Measurements from ENCODE around the gene ELL.

Gene ELL

GRCh38 chr19:18532168-18532890, 10.5 kb upstream of the ELL start:
- Histone ChIP-seq H4K20me1 (ENCODE audit: insufficient read depth, low read length) (peaks cover 5% of the 10 kb centered on the region; the same call in 1 of the 2 replicates), H3K9ac (ENCODE audit: low read length) (no peak overlapping the region), H3K36me3 (replicated peaks; ENCODE audit: low read depth, low read length) (peaks cover 38% of the 10 kb centered on the region), H3K4me1 (ENCODE audit: low read length) (no peaks in the 10 kb centered on the region), H3K27me3 (ENCODE audit: low read depth, low read length) (no peaks in the 10 kb centered on the region), H2AFZ (ENCODE audit: low read depth, low read length) (no peak overlapping the region), H3K9me3 (ENCODE audit: insufficient read depth, low read length) (no peaks in the 10 kb centered on the region), H3K4me3 (ENCODE audit: low read length) (no peak overlapping the region), H3K79me2 (ENCODE audit: low read length) (no peaks in the 10 kb centered on the region), H3K4me2 (ENCODE audit: low read length) (no peak overlapping the region), H3K27ac (ENCODE audit: low read length) (no peak overlapping the region)
- TF ChIP-seq EZH2phosphoT487 (IDR thresholded peaks at IDR 0.05; ENCODE audit: low read depth) (no peak), CTCF (IDR thresholded peaks at IDR 0.05; ENCODE audit: low read depth, low read length) (no peak)

- TF ChIP-seq EZH2phosphoT487 (IDR thresholded peaks at IDR 0.05; ENCODE audit: low read depth): no peak
- TF ChIP-seq CTCF (IDR thresholded peaks at IDR 0.05; ENCODE audit: low read depth, low read length): no peak
- no peaks in the 10 kb centered on the region for H3K27me3 ChIP-seq (ENCODE audit: low read depth, low read length)
- H4K20me1 ChIP-seq (ENCODE audit: insufficient read depth, low read length): peaks cover 5% of the 10 kb centered on the region; the same call in 1 of the 2 replicates
- H3K4me2 ChIP-seq (ENCODE audit: low read length): no peak overlapping the region
- no peak overlapping the region for H3K9ac ChIP-seq (ENCODE audit: low read length)
- H3K79me2 ChIP-seq (ENCODE audit: low read length): no peaks in the 10 kb centered on the region
- H3K27ac ChIP-seq (ENCODE audit: low read length): no peak overlapping the region
- H3K36me3 ChIP-seq (replicated peaks; ENCODE audit: low read depth, low read length): peaks cover 31% of the 10 kb centered on the region
- H3K4me1 ChIP-seq (ENCODE audit: low read length): no peaks in the 10 kb centered on the region
- no peak overlapping the region for H3K4me3 ChIP-seq (ENCODE audit: low read length)
- no peak overlapping the region for H2AFZ ChIP-seq (ENCODE audit: low read depth, low read length)
- no peaks in the 10 kb centered on the region for H3K9me3 ChIP-seq (ENCODE audit: insufficient read depth, low read length)
Observed at GRCh38 chr19:18531485-18531884, 9.6 kb upstream of the ELL start.

- no peaks in the 10 kb centered on the region for H3K9me3 ChIP-seq (ENCODE audit: insufficient read depth, low read length)
- peaks cover 5% of the 10 kb centered on the region; the same call in 1 of the 2 replicates for H4K20me1 ChIP-seq (ENCODE audit: insufficient read depth, low read length)
- H3K4me2 ChIP-seq (ENCODE audit: low read length): no peak overlapping the region
- peaks cover 19% of the 10 kb centered on the region for H3K36me3 ChIP-seq (replicated peaks; ENCODE audit: low read depth, low read length)
- H3K27ac ChIP-seq (ENCODE audit: low read length): no peak overlapping the region
- no peaks in the 10 kb centered on the region for H3K79me2 ChIP-seq (ENCODE audit: low read length)
- no peak overlapping the region for H2AFZ ChIP-seq (ENCODE audit: low read depth, low read length)
- H3K9ac ChIP-seq (ENCODE audit: low read length): no peak overlapping the region
- TF ChIP-seq CTCF (IDR thresholded peaks at IDR 0.05; ENCODE audit: low read depth, low read length): no peak
- TF ChIP-seq EZH2phosphoT487 (IDR thresholded peaks at IDR 0.05; ENCODE audit: low read depth): no peak
- no peaks in the 10 kb centered on the region for H3K27me3 ChIP-seq (ENCODE audit: low read depth, low read length)
- peaks cover 6% of the 10 kb centered on the region for H3K4me1 ChIP-seq (ENCODE audit: low read length)
- no peak overlapping the region for H3K4me3 ChIP-seq (ENCODE audit: low read length)
Observed at GRCh38 chr19:18529782-18530181, 7.9 kb upstream of the ELL start.

- no peaks in the 10 kb centered on the region for H3K27me3 ChIP-seq (ENCODE audit: low read depth, low read length)
- TF ChIP-seq CTCF (IDR thresholded peaks at IDR 0.05; ENCODE audit: low read depth, low read length): no peak
- TF ChIP-seq EZH2phosphoT487 (IDR thresholded peaks at IDR 0.05; ENCODE audit: low read depth): no peak
- peaks cover 2% of the 10 kb centered on the region for H3K36me3 ChIP-seq (replicated peaks; ENCODE audit: low read depth, low read length)
- no peak overlapping the region for H3K27ac ChIP-seq (ENCODE audit: low read length)
- H3K4me2 ChIP-seq (ENCODE audit: low read length): no peak overlapping the region
- H3K9me3 ChIP-seq (ENCODE audit: insufficient read depth, low read length): no peaks in the 10 kb centered on the region
- peaks cover 5% of the 10 kb centered on the region for H3K79me2 ChIP-seq (ENCODE audit: low read length)
- no peak overlapping the region for H3K4me3 ChIP-seq (ENCODE audit: low read length)
- no peak overlapping the region for H2AFZ ChIP-seq (ENCODE audit: low read depth, low read length)
- no peak overlapping the region for H3K9ac ChIP-seq (ENCODE audit: low read length)
- H3K4me1 ChIP-seq (ENCODE audit: low read length): peaks cover 20% of the 10 kb centered on the region
- no peaks in the 10 kb centered on the region for H4K20me1 ChIP-seq (ENCODE audit: insufficient read depth, low read length)
Observed at GRCh38 chr19:18526316-18526715, 4.4 kb upstream of the ELL start.
